ENCODE results near the gene PDGFB. TPM values are rescaled to one million over a fixed set of nuclear protein-coding genes. Genes with fewer than 3 reads are reported as not detected.

PDGFB gene
- total RNA-seq, 1 donor from 2014 or later, result 0.44 TPM

GRCh38 chr22:39185601-39186012 is 59.2 kb downstream of the PDGFB start:
- no peak for TF ChIP-seq CTCF (IDR thresholded peaks at IDR 0.05; ENCODE audit: partially characterized antibody, unreplicated experiment)
- DNase-seq, result no peak
- H3K27me3 Mint-ChIP-seq (ENCODE audit: unreplicated experiment), result peaks cover 3% of the 10 kb centered on the region
- peaks cover 4% of the 10 kb centered on the region for H3K36me3 Mint-ChIP-seq (ENCODE audit: unreplicated experiment)
- H3K9me3 Mint-ChIP-seq (ENCODE audit: unreplicated experiment), result peaks cover 5% of the 10 kb centered on the region
- peaks cover 8% of the 10 kb centered on the region for H3K4me1 Mint-ChIP-seq (ENCODE audit: low read depth, unreplicated experiment)
- peak overlapping the region; percentile 68 for H3K27ac Mint-ChIP-seq (ENCODE audit: unreplicated experiment)
- H3K4me3 Mint-ChIP-seq (ENCODE audit: unreplicated experiment), result no peak overlapping the region

GRCh38 chr22:39184586-39185577 is 59.9 kb downstream of the PDGFB start:
- no peak overlapping the region for H3K4me3 Mint-ChIP-seq (ENCODE audit: unreplicated experiment)
- H3K36me3 Mint-ChIP-seq (ENCODE audit: unreplicated experiment), result peaks cover 4% of the 10 kb centered on the region
- H3K4me1 Mint-ChIP-seq (ENCODE audit: low read depth, unreplicated experiment), result peaks cover 10% of the 10 kb centered on the region
- peaks cover 3% of the 10 kb centered on the region for H3K27me3 Mint-ChIP-seq (ENCODE audit: unreplicated experiment)
- peak overlapping the region; percentile 1 for H3K27ac Mint-ChIP-seq (ENCODE audit: unreplicated experiment)
- TF ChIP-seq CTCF (IDR thresholded peaks at IDR 0.05; ENCODE audit: partially characterized antibody, unreplicated experiment), result no peak
- peaks cover 5% of the 10 kb centered on the region for H3K9me3 Mint-ChIP-seq (ENCODE audit: unreplicated experiment)
- no peak for DNase-seq

- no peak for DNase-seq
- H3K36me3 Mint-ChIP-seq (ENCODE audit: unreplicated experiment), result peaks cover 4% of the 10 kb centered on the region
- peaks cover 15% of the 10 kb centered on the region for H3K4me1 Mint-ChIP-seq (ENCODE audit: low read depth, unreplicated experiment)
- no peak overlapping the region for H3K4me3 Mint-ChIP-seq (ENCODE audit: unreplicated experiment)
- H3K27ac Mint-ChIP-seq (ENCODE audit: unreplicated experiment), result no peak overlapping the region
- peaks cover 5% of the 10 kb centered on the region for H3K27me3 Mint-ChIP-seq (ENCODE audit: unreplicated experiment)
- H3K9me3 Mint-ChIP-seq (ENCODE audit: unreplicated experiment), result peaks cover 8% of the 10 kb centered on the region
- TF ChIP-seq CTCF (IDR thresholded peaks at IDR 0.05; ENCODE audit: partially characterized antibody, unreplicated experiment), result no peak
Measured at GRCh38 chr22:39183991-39184585, 60.7 kb downstream of the PDGFB start.

- H3K27ac Mint-ChIP-seq (ENCODE audit: unreplicated experiment), result no peak overlapping the region
- peaks cover 4% of the 10 kb centered on the region for H3K36me3 Mint-ChIP-seq (ENCODE audit: unreplicated experiment)
- DNase-seq, result no peak
- peaks cover 11% of the 10 kb centered on the region for H3K9me3 Mint-ChIP-seq (ENCODE audit: unreplicated experiment)
- peaks cover 7% of the 10 kb centered on the region for H3K27me3 Mint-ChIP-seq (ENCODE audit: unreplicated experiment)
- H3K4me1 Mint-ChIP-seq (ENCODE audit: low read depth, unreplicated experiment), result peaks cover 16% of the 10 kb centered on the region
- no peak for TF ChIP-seq CTCF (IDR thresholded peaks at IDR 0.05; ENCODE audit: partially characterized antibody, unreplicated experiment)
- no peak overlapping the region for H3K4me3 Mint-ChIP-seq (ENCODE audit: unreplicated experiment)
Measured at GRCh38 chr22:39182478-39183030, 62.2 kb downstream of the PDGFB start.

All from glutamatergic neuron (in vitro differentiated cells).